ENCODE measurements around the gene SMCO2. TPM values are rescaled to one million over a fixed set of nuclear protein-coding genes. Genes with fewer than 3 reads are reported as not detected.

SMCO2 gene
- total and polyA plus RNA-seq, 9 of the 15 experiments (the other 6 are each of a cell fraction or from before 2014, with no cell fraction given) = not detected

DNA sequence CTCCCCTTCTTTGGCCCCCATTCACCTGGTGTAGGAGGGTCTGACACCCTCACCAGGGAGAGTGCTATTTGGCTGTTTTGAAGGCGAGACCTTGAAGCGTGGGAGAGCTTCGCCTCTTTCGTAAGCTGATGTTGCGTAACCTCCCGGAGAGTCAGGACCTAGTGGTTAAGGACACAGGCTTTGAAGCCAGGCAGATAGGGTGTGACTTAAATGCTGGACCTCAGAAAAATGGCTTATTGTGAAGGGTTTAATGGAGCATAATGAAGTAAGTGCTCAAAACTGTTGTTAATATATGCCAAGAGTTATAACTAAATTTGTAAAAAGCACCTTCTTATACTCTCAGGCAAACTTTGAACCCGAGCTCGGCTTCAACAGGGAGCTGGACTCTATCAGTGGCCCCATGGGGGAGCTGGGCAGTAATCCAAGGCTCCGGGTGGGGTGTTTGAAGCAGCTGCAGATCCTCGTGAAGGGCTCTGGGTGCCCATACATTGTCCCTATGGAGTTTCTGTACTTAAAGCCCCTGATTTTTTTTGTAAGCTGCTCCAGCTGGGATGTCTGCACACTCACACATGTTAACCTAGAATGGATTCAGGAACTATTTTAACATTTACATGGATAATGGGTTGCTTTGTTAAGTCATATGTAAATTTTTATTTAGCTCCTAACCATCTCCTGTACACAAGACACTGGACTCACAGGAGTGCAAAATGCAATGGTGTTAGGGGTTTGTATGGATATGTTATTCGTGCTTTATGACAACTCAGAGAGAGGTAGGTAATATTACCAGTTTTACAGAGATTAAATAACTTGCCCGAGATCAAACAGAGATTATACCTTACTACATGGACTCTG is 103.5 kb downstream of the SMCO2 start (continued):
- TF ChIP-seq, protein P1, sequence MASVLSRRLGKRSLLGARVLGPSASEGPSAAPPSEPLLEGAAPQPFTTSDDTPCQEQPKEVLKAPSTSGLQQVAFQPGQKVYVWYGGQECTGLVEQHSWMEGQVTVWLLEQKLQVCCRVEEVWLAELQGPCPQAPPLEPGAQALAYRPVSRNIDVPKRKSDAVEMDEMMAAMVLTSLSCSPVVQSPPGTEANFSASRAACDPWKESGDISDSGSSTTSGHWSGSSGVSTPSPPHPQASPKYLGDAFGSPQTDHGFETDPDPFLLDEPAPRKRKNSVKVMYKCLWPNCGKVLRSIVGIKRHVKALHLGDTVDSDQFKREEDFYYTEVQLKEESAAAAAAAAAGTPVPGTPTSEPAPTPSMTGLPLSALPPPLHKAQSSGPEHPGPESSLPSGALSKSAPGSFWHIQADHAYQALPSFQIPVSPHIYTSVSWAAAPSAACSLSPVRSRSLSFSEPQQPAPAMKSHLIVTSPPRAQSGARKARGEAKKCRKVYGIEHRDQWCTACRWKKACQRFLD (CRISPR knock-in tag; IDR thresholded peaks at IDR 0.05) = peak; percentile 43; the same call in 1 of the 2 replicates
- TF ChIP-seq NCOR1 (IDR thresholded peaks at IDR 0.05) (peak; percentile 39), TBL1XR1 (IDR thresholded peaks at IDR 0.05; ENCODE audit: low read length in 2 of 2) (peak in 1 of 2 experiments; percentile 35; a peak in 1 of 4 replicates), MAFG (tag; conservative IDR thresholded peaks at IDR 0.05) (no peak), ATF1 (CRISPR knock-in tag; IDR thresholded peaks at IDR 0.05) (no peak), ATF1 (tag; IDR thresholded peaks at IDR 0.05) (peak; percentile 71), SAFB2 (IDR thresholded peaks at IDR 0.05; ENCODE audit: borderline replicate concordance, low read depth, low read length, severe bottlenecking) (no peak), ZNF408 (CRISPR knock-in tag; IDR thresholded peaks at IDR 0.05; ENCODE audit: low read depth) (no peak), ZNF77 (CRISPR knock-in tag; IDR thresholded peaks at IDR 0.05) (no peak), ZNF311 (CRISPR knock-in tag; IDR thresholded peaks at IDR 0.05) (no peak), ZNF79 (CRISPR knock-in tag; IDR thresholded peaks at IDR 0.05; ENCODE audit: low read depth) (no peak), NR3C1 (CRISPR knock-in tag; IDR thresholded peaks at IDR 0.05) (no peak), ZEB2 (IDR thresholded peaks at IDR 0.05) (0 out of 2 replicates have a peak, but pooled peaks have one; percentile 32), KLF6 (CRISPR knock-in tag; IDR thresholded peaks at IDR 0.05; ENCODE audit: borderline replicate concordance) (no peak), EGR1 (conservative IDR thresholded peaks at IDR 0.05) (peak; percentile 67), RFX7 (CRISPR knock-in tag; IDR thresholded peaks at IDR 0.05) (no peak), ZNF3 (CRISPR knock-in tag; IDR thresholded peaks at IDR 0.05) (no peak)
- TF ChIP-seq, protein P2, sequence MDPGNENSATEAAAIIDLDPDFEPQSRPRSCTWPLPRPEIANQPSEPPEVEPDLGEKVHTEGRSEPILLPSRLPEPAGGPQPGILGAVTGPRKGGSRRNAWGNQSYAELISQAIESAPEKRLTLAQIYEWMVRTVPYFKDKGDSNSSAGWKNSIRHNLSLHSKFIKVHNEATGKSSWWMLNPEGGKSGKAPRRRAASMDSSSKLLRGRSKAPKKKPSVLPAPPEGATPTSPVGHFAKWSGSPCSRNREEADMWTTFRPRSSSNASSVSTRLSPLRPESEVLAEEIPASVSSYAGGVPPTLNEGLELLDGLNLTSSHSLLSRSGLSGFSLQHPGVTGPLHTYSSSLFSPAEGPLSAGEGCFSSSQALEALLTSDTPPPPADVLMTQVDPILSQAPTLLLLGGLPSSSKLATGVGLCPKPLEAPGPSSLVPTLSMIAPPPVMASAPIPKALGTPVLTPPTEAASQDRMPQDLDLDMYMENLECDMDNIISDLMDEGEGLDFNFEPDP (CRISPR knock-in tag; IDR thresholded peaks at IDR 0.05) = no peak
- TF ChIP-seq, protein P3, sequence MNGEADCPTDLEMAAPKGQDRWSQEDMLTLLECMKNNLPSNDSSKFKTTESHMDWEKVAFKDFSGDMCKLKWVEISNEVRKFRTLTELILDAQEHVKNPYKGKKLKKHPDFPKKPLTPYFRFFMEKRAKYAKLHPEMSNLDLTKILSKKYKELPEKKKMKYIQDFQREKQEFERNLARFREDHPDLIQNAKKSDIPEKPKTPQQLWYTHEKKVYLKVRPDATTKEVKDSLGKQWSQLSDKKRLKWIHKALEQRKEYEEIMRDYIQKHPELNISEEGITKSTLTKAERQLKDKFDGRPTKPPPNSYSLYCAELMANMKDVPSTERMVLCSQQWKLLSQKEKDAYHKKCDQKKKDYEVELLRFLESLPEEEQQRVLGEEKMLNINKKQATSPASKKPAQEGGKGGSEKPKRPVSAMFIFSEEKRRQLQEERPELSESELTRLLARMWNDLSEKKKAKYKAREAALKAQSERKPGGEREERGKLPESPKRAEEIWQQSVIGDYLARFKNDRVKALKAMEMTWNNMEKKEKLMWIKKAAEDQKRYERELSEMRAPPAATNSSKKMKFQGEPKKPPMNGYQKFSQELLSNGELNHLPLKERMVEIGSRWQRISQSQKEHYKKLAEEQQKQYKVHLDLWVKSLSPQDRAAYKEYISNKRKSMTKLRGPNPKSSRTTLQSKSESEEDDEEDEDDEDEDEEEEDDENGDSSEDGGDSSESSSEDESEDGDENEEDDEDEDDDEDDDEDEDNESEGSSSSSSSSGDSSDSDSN (IDR thresholded peaks at IDR 0.05; ENCODE audit: borderline replicate concordance in 1 of 2, low read depth in 2 of 2, low read length in 2 of 2) = 0 out of 4 replicates have a peak, but pooled peaks of 1 of the 2 experiments have one; percentile 32
- TF ChIP-seq, protein P4, sequence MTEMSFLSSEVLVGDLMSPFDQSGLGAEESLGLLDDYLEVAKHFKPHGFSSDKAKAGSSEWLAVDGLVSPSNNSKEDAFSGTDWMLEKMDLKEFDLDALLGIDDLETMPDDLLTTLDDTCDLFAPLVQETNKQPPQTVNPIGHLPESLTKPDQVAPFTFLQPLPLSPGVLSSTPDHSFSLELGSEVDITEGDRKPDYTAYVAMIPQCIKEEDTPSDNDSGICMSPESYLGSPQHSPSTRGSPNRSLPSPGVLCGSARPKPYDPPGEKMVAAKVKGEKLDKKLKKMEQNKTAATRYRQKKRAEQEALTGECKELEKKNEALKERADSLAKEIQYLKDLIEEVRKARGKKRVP (CRISPR knock-in tag; IDR thresholded peaks at IDR 0.05) = no peak
- TF ChIP-seq, protein P5, sequence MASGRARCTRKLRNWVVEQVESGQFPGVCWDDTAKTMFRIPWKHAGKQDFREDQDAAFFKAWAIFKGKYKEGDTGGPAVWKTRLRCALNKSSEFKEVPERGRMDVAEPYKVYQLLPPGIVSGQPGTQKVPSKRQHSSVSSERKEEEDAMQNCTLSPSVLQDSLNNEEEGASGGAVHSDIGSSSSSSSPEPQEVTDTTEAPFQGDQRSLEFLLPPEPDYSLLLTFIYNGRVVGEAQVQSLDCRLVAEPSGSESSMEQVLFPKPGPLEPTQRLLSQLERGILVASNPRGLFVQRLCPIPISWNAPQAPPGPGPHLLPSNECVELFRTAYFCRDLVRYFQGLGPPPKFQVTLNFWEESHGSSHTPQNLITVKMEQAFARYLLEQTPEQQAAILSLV (tag; IDR thresholded peaks at IDR 0.05) = peak; percentile 95

Measured in K562 (cell line).